WERI-Rb-1 (cell line): ENCODE results near the gene MAP1B.
A peak's percentile ranks its signal among the peaks of the same experiment; 100 is the strongest.

Experiments used
- DNase-seq: peaks from one replicate; pipeline ENCODE4 v3.0.0-alpha.2; 2020
- H3K27ac ChIP-seq: fragments of 250-450 bp; sonication (Bioruptor Pico); 2 replicates; pipeline ENCODE4 v1.5.1; 2020; ENCODE audit warnings: mild to moderate bottlenecking, moderate library complexity
- H3K27me3 ChIP-seq: fragments of 250-450 bp; sonication (Bioruptor Pico); 2 replicates; pipeline ENCODE4 v1.5.1; 2021; ENCODE audit warnings: mild to moderate bottlenecking, low read depth, moderate library complexity; ENCODE audit not compliant: insufficient read depth, severe bottlenecking
- H3K36me3 ChIP-seq: fragments of 250-450 bp; sonication (Bioruptor Pico); 2 replicates; pipeline ENCODE4 v1.5.1; 2020; ENCODE audit warnings: mild to moderate bottlenecking, moderate library complexity
- H3K4me3 ChIP-seq: 2 replicates; pipeline ENCODE4 v1.5.1; 2011; ENCODE audit warnings: low read depth, mild to moderate bottlenecking, control low read depth, low read length
- H3K9me3 ChIP-seq: fragments of 250-450 bp; sonication (Bioruptor Pico); 2 replicates; pipeline ENCODE4 v1.5.1; 2021; ENCODE audit warnings: mild to moderate bottlenecking, moderate library complexity; ENCODE audit not compliant: severe bottlenecking
- CTCF ChIP-seq: IDR thresholded peaks from 2 replicates; pipeline ENCODE4 v1.5.1; 2011; ENCODE audit warnings: low read depth, mild to moderate bottlenecking, control low read depth, inconsistent platforms, low read length

The MAP1B gene

GRCh38 chr5:72172786-72173185, 65.5 kb downstream of the MAP1B start:
- DNase-seq = peak; percentile 57
- H3K27me3 ChIP-seq = no peaks in the 10 kb centered on the region
- TF ChIP-seq CTCF = no peak
- H3K9me3 ChIP-seq = no peaks in the 10 kb centered on the region
- no peak overlapping the region for H3K4me3 ChIP-seq
- H3K27ac ChIP-seq = no peak overlapping the region; the same call in 1 of the 2 replicates
- peaks cover 70% of the 10 kb centered on the region for H3K36me3 ChIP-seq

GRCh38 chr5:72177538-72177937, 70.3 kb downstream of the MAP1B start:
- no peaks in the 10 kb centered on the region for H3K27me3 ChIP-seq
- no peaks in the 10 kb centered on the region for H3K9me3 ChIP-seq
- no peak for TF ChIP-seq CTCF
- H3K4me3 ChIP-seq = no peak overlapping the region
- no peak for DNase-seq
- H3K27ac ChIP-seq = no peak overlapping the region
- peaks cover 80% of the 10 kb centered on the region for H3K36me3 ChIP-seq

GRCh38 chr5:72179028-72179815, 71.9 kb downstream of the MAP1B start:
- Histone ChIP-seq H3K4me3 (no peak overlapping the region), H3K27ac (no peak overlapping the region), H3K36me3 (peaks cover 84% of the 10 kb centered on the region), H3K9me3 (no peaks in the 10 kb centered on the region), H3K27me3 (no peaks in the 10 kb centered on the region)
- no peak for DNase-seq
- no peak for TF ChIP-seq CTCF

- Histone ChIP-seq H3K4me3 (no peak overlapping the region), H3K36me3 (peaks cover 87% of the 10 kb centered on the region), H3K9me3 (no peaks in the 10 kb centered on the region), H3K27me3 (no peaks in the 10 kb centered on the region), H3K27ac (no peak overlapping the region)
- TF ChIP-seq CTCF = no peak
- no peak for DNase-seq
Observed at GRCh38 chr5:72179816-72180440, 72.7 kb downstream of the MAP1B start.

GRCh38 chr5:72180925-72181324, 73.7 kb downstream of the MAP1B start:
- H3K4me3 ChIP-seq = no peak overlapping the region
- no peak overlapping the region for H3K27ac ChIP-seq
- H3K36me3 ChIP-seq = peaks cover 88% of the 10 kb centered on the region
- no peaks in the 10 kb centered on the region for H3K27me3 ChIP-seq
- DNase-seq = no peak
- TF ChIP-seq CTCF = no peak
- H3K9me3 ChIP-seq = no peaks in the 10 kb centered on the region
